ENCODE measurements around the gene IPO4. TPM values are rescaled to one million over a fixed set of nuclear protein-coding genes. Genes with fewer than 3 reads are reported as not detected.
A peak's percentile ranks its signal among the peaks of the same experiment; 100 is the strongest.
"Not testable (repeated sequence)": the region's sequence is repeated elsewhere in the genome, so short reads cannot be mapped to it uniquely, and the experiment has no call there.

The IPO4 gene
- total RNA-seq, 1 donor from 2014 or later = 14.9 TPM

DNA sequence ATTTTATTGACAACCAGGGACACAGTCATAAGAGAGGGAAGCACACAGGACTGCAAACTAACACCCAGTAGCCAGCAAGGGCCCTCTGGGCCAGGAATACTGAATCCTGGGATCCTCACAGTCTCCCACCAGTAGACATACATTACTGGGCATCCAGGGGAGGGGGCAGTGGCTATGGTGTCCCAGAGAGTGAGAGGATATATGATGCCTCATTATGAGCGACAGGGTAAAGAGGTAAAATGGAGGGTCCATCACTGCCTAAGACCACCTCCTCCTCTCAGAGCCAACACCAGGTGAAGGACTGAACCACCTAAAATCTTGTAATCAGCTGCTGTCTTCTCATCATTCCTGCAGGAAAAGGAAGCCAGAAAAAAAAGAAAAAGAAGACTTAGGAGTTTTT lies 28.3 kb upstream of the IPO4 start:
- DNase-seq; ATAC-seq; intact Hi-C loops (cut with micrococcal nuclease): not testable (repeated sequence)

DNA sequence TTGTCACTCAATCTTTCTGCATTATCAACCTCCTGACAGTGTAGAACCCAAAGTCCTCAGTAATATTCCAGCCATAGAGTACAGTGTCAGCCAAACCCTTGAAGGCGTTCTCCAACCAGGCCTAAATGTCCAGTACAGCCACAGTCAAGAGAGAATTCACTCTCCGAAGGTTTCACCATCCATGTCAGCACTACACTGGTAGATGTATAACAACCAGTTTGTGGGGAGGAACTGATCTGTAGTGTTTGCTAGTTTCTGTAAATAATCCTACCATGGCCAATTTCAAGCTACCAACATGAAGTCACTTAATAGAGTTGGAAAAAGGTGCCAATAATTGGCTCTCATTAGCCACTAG lies 27.7 kb upstream of the IPO4 start:
- no peak for ATAC-seq
- intact Hi-C loops (cut with micrococcal nuclease) = no loop called here
- DNase-seq = no peak

DNA sequence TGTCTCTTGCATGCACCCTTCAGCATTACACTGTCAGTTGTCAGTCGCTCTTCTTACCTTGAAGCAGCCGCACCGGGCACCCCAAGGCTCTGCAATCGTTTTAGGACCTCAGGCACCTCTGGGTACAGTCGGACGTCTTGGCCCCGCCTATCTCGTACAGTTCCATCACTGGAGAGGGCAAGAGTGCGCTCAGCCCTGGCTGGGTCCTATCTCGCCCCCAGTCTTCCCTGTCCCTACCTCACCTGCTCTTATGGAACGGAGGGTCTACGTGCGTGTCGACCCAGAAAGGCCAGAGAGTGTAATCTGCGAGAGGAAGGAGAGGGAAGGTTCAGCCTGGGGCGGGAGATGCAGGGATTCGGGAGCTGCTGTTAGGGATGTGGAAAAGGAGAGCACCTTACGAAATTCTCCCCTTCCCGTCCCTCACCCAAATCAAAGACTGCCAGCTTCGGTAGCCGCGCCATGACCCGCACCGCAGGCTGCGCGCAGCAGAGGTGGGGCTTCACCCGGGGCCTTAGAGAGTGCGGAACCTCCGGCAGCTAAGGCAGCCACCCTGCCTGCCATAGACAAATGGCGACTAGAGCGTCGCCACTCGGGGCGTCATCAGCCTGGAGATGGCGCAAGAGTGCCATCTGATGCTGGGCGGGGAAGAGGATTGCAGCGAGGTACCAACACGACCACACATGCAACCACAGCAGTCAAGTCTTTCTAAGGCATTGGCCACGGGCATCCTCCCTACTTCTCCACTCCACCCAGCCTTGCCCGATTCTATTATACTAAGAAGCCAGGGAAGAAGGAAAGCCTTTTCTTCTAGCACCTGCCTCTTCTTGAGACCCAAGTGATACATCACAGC lies 27.1 kb upstream of the IPO4 start, which contains the start of gene MDP1:
TSS of gene MDP1 (minus strand) at position 572 of the 850 bp plus-strand sequence. CDS start at position 461, 111 bp downstream.
- intact Hi-C loops (cut with micrococcal nuclease) = no loop called here
- DNase-seq = peak; percentile 91
- ATAC-seq = peak; percentile 80

DNA sequence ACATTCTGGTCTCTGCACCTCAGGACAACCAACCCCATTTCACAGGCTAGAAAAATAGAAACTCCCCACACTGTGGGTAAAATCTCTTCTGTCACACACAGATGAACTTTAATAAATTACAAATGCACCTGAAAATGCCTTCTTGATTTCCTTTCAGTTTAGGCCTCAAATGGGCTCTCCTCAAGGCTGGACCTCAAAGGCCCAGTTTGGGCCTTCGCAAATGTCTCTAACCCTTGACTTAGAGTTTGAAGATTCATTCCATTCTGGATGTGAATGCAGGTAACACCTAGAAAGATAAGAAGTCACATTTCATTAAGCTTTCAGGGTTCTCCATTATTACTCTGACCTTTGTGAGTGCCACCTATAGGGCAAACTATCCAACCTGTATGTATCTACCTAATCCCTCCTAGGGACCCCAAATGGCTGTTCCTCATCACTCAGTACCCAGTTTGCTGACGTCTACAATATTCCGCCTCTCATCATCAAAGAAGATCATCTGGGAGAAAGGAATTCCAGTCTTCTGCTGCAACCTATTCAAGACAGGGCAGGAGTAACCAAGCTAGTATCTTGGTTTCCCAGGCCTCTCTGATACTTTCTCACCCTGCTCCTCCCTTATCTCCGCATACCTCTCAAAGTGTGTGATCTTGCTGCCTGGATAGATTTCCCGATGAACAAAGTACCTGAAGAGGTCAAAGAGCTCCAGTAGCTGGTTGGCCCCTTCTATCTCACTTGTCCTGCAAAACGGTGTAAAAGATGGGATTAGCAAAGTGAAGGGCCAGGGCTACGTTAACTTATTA lies 25.4 kb upstream of the IPO4 start:
- intact Hi-C loops (cut with micrococcal nuclease) = no loop called here
- DNase-seq = no peak
- no peak for ATAC-seq

DNA sequence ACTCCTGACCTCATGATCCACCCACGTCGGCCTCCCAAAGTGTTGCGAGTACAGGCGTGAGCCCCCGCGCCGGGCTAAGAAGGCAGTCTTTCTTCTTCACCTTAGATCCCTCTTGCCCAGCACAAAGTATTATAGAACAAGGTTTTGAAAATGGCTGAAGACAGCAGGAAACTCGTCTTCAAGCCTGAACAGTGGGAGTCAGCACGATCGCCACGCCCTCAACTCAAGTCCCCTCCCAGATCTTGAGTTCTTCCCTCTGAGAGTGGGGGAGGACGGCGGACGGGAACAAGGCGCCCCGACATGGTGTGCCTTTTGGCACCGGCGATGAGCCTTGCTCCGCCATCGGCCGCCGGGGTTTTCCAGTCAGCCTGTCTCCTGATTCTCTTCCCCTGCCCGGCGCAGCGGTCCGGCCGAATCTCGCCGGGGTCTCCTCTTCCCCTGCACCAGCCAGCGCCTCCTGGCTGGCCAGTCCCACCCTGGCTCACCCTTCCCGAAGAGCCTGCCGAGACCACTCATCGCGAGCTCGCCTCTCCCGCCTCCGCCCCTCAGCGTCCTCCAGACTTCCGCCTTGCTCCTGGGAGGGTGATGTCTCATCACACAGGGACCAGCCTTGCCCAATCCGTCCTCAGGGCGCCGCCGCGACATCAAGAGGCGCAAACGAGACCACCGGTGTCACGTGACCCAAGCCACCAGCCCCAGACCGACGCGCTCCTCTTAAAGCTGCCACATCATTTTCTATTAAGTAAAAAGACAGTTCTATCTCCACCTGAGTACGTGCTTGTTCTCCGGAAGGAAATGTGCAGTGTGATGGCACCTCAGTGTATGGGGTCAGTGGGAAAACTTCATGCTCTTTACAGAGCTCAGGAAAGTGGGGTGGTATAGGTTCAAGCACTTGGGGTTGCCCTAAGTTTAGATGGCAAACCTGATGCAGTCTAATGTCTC lies 24.6 kb upstream of the IPO4 start, which contains the start of gene CHMP4A:
TSS of gene CHMP4A (minus strand) at position 565 of the 942 bp plus-strand sequence. CDS start at position 516, 49 bp downstream.
- peak; percentile 97 for DNase-seq
- intact Hi-C loops (cut with micrococcal nuclease) = no loop called here
- peak; percentile 90 for ATAC-seq

DNA sequence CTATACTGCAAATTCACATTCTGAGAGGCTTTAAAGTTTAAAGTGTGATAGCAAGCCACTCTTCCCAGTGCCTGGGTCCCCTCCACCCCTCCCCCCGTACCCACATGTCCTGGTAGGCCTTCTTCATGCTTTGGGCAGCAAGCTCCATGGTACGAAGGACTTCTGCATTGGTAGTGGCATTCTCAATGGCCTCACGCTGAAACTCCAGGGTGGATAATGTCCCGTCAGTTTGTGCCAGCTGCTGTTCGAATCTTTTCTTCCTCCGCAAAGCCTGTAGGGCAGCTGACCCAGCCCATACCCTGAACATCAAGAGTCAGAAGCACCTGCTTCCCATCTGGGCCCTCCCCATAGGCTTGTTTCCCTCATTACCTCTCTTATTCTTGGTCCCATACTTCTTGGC lies 22.7 kb upstream of the IPO4 start:
- intact Hi-C loops (cut with micrococcal nuclease) = no loop called here
- ATAC-seq = no peak
- no peak for DNase-seq

DNA sequence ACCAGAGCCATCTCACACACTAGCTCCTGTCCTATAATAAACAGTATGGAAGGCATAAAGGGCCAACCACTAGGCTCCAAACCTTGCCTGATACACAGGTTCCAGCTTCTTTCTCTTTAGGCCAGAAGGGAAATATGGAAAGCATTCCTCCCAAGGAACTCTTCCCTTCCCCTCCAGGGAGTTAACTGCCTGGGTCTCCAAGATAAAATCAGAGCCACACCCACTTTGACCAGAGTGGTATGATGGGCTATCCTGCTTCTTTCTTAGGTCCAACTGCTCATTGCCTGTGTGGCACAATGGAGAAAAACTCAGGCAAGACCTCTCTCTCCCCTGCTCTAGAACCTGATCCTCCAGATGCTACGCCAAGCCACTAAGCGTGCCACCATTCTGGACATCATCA lies 19.0 kb upstream of the IPO4 start:
- intact Hi-C loops (cut with micrococcal nuclease) = no loop called here
- DNase-seq = no peak
- no peak for ATAC-seq

DNA sequence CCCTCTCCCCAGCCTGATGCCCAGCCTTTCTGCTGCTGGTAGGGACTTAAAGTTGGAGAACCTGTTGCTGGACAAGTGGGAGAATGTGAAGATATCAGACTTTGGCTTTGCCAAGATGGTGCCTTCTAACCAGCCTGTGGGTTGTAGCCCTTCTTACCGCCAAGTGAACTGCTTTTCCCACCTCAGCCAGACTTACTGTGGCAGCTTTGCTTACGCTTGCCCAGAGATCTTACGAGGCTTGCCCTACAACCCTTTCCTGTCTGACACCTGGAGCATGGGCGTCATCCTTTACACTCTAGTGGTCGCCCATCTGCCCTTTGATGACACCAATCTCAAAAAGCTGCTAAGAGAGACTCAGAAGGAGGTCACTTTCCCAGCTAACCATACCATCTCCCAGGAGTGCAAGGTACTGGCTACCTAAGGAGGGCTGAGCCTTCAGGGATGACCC lies 18.5 kb upstream of the IPO4 start:
- DNase-seq (no peak), ATAC-seq (no peak)
- intact Hi-C loops (cut with micrococcal nuclease) = no loop called here

DNA sequence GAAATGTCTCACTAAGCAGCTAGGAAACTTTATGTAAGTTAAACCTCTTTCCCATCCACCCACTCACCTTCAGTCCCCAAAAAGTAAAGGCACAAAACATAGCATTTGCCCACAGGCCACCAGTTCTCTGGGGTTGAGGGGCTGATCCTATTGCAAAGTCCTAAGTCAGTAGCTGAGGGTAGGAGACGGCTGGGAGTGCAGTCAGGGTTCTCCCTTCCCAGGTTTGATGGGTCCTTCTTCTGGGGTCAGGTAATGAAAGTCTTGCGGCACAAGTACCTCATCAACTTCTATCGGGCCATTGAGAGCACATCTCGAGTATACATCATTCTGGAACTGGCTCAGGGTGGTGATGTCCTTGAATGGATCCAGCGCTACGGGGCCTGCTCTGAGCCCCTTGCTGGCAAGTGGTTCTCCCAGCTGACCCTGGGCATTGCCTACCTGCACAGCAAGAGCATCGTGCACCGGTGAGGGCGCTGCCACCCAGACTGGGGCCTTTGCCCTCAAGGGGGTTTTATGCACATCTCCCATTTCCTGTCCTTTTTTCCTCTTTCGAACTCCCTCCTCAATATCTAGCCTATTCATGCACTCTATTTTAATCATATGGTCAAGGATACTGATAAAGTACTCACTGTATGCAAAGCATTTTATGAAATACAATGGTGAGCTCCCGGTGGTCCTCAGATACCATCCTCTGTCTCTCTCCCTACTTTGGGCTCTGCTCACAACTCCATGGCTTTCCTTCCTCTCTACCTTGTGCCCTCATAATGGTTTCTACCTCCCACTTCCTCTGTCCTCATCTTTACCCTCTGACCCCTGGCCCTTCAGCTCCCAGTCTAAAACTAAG lies 17.9 kb upstream of the IPO4 start:
- ATAC-seq (no peak), DNase-seq (no peak)
- intact Hi-C loops (cut with micrococcal nuclease) = no loop called here

DNA sequence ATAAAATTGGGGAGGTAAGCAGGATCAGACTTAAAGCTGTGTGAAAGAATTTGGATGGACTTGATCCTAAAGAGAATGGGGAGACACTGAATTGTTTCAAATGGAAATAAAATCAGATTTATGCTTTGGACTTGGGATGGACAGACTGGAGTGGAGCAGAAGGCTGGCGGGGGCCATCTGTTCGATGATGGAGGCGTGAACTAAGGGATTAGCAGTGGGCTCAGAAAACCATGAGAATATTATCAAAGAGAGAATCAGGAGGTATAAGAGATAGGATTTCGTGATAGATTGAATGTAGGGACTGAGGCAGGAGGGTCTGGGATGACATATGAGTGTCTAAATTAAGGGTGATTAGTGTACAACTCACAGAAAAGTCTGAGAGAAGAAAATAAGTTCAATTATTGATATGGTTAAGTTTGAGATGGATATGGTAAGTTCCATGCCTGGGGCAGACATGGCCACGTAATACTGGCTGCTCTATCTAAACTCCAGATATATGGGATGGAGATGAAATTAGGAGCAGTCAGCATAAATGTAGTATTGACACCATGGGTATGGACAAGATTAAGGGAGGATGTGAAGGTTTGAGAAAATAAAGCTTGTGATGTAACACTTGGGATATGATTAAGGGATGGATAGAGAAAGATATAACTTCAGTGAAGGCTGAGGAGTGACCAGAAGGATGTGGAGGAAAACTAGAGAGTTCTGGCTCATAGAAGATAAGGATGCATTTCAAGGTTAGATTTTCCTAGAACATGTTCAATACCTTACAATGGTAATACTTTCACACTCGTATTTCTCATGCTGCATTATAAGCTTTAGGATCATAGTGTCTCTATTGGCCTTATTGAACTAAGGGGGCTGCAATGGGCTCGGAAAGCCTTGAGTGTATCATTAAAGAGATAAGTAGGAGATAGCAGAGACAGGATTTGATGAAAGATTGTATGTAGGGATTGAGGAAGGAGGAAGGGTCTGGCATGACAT lies 15.8 kb upstream of the IPO4 start:
- no peak for DNase-seq
- no peak for ATAC-seq
- intact Hi-C loops (cut with micrococcal nuclease) = no loop called here

DNA sequence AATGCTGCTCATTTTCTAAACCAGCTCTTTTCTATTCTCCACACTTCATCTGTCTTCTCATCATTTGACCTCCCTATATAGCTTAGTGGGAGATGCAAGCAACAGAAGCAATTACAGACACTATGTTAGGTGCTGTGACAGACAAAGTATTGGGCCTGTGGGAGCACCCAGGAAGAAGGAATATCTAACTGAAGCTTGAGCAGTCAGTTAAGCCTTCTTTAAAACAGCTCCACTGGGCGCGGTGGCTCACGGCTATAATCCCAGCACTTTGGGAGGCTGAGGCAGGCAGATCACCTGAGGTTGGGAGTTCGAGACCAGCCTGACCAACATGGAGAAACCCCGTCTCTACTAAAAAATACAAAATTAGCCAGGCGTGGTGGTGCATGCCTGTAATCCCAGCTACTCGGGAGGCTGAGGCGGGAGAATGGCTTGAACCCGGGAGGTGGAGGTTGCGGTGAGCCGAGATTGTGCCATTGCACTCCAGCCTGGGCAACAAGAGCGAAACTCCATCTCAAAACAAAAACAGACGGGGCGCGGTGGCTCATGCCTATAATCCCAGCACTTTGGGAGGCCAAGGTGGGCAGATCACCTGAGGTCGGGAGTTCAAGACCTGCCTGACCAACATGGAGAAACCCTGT lies 14.8 kb upstream of the IPO4 start:
- DNase-seq; intact Hi-C loops (cut with micrococcal nuclease); ATAC-seq: not testable (repeated sequence)

DNA sequence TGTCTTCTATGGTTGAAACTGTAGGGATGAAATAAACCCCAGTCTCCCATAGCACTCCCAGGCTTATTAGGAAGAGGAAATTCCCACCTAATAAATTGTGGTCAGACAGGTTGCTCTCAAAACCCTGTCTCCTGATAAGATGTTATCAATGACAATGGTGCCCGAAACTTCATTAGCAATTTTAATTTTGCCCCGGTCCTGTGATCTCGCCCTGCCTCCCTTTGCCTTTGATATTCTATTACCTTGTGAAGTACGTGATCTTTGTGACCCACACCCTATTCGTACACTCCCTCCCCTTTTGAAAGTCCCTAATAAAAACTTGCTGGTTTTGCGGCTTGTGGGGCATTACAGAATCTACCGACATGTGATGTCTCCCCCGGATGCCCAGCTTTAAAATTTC lies 13.9 kb upstream of the IPO4 start:
- ATAC-seq; DNase-seq; intact Hi-C loops (cut with micrococcal nuclease): not testable (repeated sequence)

DNA sequence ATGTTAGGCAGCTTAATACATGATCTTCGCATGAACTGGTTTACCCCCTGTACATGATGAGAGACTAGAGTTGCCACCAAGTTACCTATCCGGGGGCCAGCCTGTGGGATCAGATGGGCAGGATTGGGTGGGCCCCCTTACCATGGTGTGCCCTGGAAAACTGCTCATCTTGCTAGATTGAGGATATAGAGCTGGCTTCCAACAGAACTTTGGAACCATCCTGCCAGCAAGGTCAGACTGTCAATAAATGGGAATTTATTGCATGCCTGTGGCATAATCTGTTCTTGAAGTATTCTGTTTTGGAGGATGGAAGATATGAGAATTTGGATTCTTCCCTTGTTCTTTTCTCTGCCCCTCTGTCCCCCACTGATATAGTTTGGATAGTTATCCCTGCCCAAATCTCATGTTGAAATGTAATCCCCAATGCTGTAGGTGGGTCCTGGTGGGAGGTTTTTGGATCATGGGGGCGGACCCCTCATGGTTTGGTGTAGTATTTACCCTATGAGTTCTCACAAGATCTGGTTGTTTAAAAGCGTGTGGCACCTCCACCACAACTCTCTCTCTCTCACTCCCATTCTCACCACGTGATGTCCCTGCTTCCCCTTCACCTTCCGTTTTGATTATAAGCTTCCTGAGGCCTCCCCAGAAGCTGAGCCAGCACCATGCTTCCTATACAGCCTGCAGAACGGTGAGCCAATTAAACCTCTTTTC lies 10.4 kb upstream of the IPO4 start:
- no peak for DNase-seq
- ATAC-seq = no peak
- intact Hi-C loops (cut with micrococcal nuclease) = no loop called here

DNA sequence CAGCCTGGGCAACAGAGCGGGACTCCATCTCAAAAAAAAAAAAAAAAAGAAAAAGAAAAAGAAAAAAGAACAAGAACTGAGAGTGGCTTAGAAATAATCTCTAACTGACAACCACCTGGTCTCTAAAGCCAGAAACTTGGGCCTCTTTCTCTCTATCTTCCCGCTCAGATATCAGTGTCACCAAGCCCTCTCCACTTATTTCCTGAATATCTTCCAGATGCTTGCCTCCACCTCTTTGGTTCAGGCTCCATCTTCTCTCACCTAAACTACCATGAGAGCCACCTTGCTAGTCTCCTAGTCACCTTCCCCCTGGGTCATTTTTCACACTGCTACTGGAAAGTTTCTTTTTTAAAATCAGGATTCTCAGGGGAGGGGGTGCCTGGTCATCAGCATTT lies 8.4 kb upstream of the IPO4 start:
- intact Hi-C loops (cut with micrococcal nuclease) = no loop called here
- DNase-seq (no peak), ATAC-seq (no peak)

DNA sequence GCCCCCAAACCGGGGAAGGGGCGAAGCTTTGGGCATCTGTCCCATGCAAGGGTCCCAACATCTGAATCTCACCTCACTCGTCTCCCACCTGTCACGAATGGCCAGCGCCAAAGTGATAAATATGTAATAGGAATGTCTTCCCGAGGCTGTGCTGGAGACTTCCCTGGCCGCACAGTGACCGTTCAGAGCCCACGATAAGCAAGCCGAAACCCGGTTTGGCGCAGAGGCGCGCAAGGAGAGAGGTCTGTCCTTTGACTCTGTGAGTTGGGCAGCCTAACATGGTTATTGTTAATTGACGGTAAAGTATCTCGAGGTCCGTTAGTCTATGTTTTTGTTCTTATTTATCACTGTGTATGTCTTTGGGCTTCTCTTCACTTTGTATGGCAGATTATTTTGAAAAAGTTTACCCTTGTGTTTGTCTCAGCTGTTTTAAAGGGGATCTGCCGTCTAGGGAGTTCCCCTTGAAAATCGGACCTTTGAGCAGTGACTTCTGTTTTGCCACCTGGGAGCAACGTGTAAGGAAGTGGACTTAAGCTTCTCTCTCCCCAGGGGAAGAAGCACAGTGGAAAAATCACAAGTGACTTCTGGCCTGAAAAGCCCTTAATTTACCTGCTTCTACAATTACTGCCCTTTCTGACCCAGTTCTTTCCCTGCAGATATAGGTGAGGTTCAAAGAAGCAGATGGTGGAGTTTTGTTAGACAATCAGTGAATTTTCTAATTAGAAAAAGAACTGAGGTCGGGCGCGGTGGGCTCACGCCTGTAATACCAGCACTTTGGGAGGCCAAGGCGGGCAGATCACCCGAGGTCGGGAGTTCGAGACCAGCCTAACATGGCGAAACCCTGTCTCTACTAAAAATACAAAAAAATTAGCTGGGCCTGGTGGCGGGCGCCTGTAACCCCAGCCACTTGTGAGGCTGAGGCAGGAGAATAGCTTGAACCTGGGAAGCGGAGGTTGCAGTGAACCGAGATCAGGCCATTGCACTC lies 7.7 kb upstream of the IPO4 start:
- DNase-seq (no peak), ATAC-seq (peak; percentile 35)
- intact Hi-C loops (cut with micrococcal nuclease) = no loop called here

All from left ventricle myocardium superior (tissue), 1 donor.